Epithelial cell of proximal tubule (primary cell): ENCODE results near the gene PPIF. TPM values are rescaled to one million over a fixed set of nuclear protein-coding genes. Genes with fewer than 3 reads are reported as not detected.

ENCODE experiments used
- DNase-seq: peaks from one replicate; pipeline ENCODE4 v3.0.0-alpha.2; 2011; ENCODE audit warnings: low read depth
- H3K4me3 ChIP-seq: 2 replicates; pipeline ENCODE4 v1.5.1; 2011; ENCODE audit warnings: low read depth, mild to moderate bottlenecking, low read length
- total RNA-seq: library from RNA; depleted of rRNA; stranded (reverse); fragments of >200 nt; gene quantifications from 2 replicates; pipeline ENCODE4 v1.2.3, GENCODE V29; 2015
- TF ChIP-seq, protein P1 (sequence below): conservative IDR thresholded peaks from 2 replicates; pipeline ENCODE4 v1.5.1; 2012; ENCODE audit warnings: low read depth, mild to moderate bottlenecking, low read length

Gene PPIF
- total RNA-seq, 1 donor from 2014 or later, result 62.0 TPM

DNA sequence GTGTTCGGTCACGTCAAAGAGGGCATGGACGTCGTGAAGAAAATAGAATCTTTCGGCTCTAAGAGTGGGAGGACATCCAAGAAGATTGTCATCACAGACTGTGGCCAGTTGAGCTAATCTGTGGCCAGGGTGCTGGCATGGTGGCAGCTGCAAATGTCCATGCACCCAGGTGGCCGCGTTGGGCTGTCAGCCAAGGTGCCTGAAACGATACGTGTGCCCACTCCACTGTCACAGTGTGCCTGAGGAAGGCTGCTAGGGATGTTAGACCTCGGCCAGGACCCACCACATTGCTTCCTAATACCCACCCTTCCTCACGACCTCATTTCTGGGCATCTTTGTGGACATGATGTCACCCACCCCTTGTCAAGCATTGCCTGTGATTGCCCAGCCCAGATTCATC lies 6.5 kb downstream of the PPIF start:
- DNase-seq, result no peak
- no peak overlapping the region for H3K4me3 ChIP-seq
- TF ChIP-seq, protein P1, sequence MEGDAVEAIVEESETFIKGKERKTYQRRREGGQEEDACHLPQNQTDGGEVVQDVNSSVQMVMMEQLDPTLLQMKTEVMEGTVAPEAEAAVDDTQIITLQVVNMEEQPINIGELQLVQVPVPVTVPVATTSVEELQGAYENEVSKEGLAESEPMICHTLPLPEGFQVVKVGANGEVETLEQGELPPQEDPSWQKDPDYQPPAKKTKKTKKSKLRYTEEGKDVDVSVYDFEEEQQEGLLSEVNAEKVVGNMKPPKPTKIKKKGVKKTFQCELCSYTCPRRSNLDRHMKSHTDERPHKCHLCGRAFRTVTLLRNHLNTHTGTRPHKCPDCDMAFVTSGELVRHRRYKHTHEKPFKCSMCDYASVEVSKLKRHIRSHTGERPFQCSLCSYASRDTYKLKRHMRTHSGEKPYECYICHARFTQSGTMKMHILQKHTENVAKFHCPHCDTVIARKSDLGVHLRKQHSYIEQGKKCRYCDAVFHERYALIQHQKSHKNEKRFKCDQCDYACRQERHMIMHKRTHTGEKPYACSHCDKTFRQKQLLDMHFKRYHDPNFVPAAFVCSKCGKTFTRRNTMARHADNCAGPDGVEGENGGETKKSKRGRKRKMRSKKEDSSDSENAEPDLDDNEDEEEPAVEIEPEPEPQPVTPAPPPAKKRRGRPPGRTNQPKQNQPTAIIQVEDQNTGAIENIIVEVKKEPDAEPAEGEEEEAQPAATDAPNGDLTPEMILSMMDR, result no peak

- TF ChIP-seq, protein P1, result no peak
- DNase-seq, result no peak
- H3K4me3 ChIP-seq, result no peak overlapping the region
Observed at GRCh38 chr10:79354141-79354540, 6.9 kb downstream of the PPIF start.

DNA sequence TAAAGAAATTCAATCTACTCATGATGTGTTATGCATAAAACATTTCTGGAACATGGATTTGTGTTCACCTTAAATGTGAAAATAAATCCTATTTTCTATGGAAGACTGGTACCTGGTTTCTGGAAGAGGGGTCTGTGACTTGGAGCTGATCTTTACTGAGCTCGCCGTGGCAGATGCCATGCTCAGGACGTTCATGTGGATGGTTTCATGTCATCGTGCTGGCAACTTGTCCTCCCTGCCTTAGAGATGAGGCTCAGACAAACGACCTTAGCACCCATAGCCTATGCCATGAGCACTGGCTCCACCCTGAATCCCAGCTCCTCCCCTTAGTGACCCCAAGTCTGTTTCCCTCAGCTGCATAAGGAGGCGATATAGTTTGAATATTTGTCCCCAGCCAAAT lies 7.3 kb downstream of the PPIF start:
- no peak overlapping the region for H3K4me3 ChIP-seq
- TF ChIP-seq, protein P1, result no peak
- no peak for DNase-seq

- TF ChIP-seq, protein P1, result no peak
- DNase-seq, result no peak
- no peak overlapping the region for H3K4me3 ChIP-seq
Observed at GRCh38 chr10:79355420-79356017, 8.2 kb downstream of the PPIF start.

GRCh38 chr10:79356104-79356503 lies 8.8 kb downstream of the PPIF start:
- no peak overlapping the region for H3K4me3 ChIP-seq
- TF ChIP-seq, protein P1, result no peak
- no peak for DNase-seq

DNA sequence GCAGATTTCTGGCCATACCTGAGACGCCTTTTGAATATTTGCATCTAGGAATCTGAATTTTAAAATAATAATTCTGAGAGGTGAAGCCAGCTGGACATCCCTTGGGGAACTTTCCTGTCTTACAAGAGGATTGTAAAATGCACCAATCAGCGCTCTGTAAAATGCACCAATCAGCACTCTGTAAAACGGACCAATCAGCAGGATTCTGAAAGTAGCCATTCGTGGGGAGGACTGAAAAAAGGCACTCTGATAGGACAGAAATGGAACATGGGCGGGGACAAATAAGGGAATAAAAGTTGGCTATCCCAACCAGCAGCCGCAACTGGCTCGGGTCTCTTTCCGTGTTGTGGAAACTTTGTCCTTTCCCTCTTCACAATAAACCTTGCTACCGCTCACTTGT lies 9.9 kb downstream of the PPIF start:
- no peak overlapping the region for H3K4me3 ChIP-seq
- DNase-seq, result no peak
- TF ChIP-seq, protein P1, result no peak

DNA sequence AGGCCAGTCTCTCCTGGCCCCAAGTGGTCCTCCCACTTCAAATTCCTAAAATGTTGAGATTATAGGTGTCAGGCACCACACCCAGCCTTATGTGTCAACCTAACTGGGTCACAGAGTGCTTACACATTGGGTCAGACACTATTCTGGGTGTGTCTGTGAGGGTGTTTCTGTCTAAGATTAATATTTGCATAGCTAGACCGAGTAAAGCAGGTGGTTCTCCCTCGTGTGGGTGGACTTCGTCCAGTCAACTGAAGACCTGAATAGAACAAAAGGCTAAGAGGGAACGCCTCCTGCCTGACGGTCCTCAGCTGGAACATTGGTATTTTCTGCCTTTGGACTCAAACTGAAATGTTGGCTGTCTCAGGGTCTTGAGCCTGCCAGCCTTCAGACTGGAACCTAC lies 11.5 kb downstream of the PPIF start:
- no peak for DNase-seq
- no peak overlapping the region for H3K4me3 ChIP-seq
- TF ChIP-seq, protein P1, result no peak
